HG03457 (cell line): ENCODE results near the gene TRNT1.
A peak's percentile ranks its signal among the peaks of the same experiment; 100 is the strongest.

Source experiments
- ATAC-seq: cut with Tn5 transposase; IDR thresholded peaks from one replicate; pipeline ENCODE4 v1.9.1; 2021; ENCODE audit warnings: moderate number of reproducible peaks; ENCODE audit not compliant: unreplicated experiment

The TRNT1 gene

DNA sequence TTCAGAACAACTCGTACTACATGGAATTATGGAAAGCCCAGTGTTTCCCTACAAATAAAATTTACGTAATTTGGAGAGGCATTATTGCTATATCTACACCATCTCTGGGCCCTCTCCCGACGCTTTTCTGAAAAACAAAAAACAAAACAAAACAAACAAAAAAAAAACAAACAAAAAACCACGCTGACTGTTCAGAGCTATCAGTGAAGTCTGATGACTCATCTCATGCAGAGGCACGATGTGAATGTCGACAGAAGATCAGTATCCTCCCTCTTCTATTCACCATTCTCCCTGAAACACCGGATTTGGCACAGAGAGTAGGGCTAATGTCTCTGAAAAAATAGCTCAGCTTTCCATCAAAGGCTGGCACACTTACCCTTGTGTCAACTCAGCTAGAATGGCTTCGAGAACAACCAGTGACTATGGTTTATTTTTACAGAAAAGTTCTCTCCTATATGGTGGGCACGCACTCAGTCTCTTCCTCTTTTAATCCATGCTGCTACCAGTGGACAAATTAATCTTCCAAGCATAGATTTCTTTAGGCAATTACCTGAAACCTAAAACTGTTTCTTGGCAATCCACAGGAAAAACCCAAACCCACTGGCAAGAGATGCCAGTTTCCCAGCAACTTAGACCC, 51.2 kb downstream of the TRNT1 start:
- ATAC-seq = no peak

DNA sequence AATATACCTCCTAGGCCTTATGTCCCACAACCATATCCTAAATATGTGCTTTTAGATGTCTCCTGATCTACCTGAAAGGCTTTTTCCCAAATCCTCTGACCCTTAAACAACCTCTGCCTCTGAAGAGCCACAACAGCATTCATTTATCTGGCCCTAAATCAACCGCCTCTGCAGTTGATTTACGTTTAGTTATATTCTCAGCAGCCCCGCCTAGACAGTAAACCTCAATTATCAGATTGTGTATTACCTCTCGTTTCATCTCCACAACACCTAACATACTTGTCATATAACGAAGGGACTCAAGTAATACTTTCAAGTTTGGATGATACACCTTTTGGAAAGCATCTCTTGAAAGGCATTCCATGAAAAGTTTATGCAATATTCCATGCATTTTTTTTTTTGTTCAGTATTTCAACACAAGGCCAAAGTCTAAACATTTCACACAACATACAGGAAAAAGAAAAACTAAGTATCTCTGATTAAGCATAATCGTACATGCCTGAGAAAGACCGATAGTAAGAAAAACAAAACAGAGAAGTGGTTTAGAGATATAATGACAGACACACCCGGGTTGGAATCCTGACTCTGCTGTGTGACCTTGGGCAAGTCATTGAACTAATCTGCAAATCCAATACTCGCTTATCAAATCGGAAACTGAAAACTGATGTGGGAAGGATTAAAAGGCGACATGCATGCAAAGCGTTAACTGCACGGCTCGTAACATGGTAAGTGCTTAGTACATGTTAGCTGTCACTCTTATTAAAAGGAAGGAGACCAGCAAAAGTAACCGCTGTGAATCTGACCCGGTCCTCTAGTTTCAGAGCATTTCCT, 52.0 kb downstream of the TRNT1 start:
- ATAC-seq = peak; percentile 2

DNA sequence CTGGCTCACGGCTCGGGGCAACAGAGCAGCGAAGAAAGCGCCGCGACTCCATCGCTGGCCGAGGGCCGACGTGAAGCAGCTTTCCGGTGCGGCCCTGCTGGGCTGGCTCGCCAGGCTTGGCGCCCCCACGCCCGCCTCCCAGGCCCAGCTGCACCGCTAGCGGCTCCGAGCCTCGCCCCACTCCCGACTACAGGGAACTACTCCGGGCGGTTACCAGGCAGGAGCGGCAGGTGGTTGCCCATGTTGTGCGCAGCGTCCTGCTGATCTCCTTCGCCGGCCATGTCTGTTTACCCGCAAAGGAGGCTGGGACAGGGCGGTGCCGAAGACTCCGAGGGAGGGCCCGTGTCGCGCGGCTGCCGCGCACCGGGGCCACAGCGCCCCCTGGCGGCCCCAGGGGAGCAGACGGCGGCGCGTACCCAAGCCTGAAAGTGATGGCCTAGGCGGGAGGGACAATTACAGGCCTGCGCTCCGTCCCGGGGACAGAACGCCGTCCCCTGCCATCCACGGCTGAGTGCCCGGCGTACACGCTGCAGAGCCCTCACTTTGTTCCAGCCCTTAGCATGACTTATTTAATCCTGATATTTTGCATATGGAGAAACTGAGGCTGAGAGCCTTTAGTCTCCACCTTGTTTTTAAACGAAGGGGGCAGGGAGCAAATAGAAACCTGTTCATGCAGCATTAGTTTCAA, 52.8 kb downstream of the TRNT1 start, which contains the start of gene CRBN:
Gene CRBN, minus strand, starts transcription at position 285 of the 688 bp plus-strand sequence. Its CDS starts 4 bp downstream, at position 281.
- peak; percentile 99 for ATAC-seq

DNA sequence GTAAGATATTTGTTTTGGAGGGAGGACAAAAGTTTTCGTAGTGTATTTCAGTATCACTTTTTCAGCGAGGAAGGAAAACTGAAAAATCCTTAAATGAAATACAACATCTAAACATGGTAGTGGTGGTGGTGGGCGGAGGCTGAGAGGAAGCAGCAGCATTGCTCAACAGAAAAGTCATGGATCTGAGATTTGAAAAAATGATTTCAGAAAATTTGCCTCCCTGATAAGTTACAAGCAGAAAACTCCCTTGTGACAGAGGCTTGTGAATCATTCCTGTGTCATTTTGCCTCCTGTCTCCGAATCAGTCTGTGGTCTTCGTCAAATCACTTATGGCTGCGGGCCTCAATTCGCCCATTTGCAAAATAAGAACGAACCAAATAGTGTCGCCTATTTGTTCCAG, 53.7 kb downstream of the TRNT1 start:
- no peak for ATAC-seq

DNA sequence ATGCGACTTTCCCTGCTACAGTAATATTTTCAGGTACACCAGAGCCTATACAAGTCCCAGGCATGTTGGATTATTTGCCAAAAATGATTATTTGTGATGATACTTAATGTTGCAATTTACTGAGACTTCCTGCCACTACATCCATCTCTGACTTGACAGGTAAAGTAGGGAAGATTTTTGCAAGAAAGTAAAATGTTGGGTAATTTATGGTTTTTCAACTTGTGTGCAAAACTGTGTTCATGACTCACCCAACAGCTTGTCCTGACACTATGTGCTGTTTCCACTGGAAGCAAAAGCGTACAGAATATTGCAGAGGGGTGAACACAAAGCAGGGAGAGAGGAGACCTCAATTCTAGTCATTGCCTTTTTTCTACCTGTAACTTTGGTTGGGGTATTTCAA, 58.1 kb downstream of the TRNT1 start:
- no peak for ATAC-seq

DNA sequence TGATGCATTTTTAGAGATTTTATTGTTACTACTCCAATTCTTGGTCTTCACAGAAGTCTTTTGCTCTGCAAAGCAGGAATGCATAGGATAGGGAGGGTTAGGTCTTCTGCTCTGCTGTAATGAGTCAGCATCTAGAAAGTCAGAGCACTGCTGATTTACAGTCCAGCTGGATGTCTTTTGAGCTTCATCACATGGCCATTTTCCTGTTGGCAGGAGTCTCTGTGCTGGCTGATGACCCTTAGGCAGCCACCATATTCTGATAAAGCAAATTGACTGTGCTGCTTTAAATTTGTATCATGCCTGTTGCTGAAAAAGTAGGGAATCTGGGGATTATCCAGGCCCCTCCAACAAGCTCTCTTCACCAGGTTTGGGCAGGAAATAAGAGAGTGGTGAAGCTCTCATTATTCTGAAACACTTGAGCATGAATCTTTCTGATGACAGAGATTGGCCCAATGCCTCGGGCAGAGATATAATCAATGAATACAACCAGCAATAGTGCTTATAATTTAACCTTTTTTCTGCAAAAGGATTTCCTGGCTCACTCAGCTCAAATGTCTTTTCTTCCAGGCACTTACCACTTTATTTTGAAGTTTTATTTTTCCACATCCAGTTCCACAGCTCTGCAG, 62.5 kb downstream of the TRNT1 start:
- ATAC-seq = no peak

DNA sequence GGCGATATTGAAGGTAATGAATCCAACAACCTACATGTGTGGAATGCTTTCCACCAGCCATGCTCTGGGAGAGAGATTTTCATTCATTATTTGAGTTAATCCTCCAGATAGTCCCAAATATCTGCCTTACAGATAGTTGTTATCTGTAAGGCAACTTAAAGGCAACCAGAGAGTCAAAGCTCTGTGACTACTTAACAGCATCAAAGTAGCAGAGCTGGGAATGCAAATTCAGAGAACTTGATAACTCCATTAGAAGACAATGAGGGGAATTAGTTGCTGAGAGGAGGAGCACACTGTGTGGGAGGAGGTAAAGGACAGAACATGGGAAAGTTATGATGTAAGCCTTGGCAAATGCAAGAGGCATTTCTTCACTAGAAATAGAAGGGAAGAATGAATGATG, 63.2 kb downstream of the TRNT1 start:
- ATAC-seq = no peak

DNA sequence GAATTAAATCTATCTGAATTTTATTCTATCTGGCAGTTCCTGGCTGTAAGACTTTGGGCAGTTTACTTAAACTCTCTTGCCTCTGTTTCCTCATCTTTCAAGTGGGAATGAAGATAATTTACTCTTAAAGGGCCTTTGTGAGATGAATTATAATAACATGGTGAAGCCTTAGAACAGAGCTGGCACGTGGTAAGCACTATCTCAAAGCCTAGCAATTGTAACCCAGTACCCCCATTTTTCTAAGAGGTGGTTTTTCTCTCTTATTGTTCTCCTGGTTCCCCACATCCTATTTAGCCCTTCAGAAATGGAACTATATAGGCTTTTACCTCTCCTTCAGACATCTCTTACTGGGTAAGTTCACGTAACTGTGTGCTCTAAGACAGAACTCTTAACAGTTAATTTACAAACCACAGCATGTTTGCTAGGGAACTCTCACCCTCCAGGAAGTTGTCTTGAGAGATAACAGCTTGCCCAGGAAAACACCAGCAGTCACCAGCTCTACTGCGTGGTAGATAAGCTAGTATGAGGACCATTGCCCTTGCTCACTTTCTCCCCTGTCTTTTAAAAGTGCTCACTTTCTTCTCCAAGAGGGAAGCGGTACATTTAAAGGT, 65.0 kb downstream of the TRNT1 start:
- no peak for ATAC-seq

- ATAC-seq = no peak
Observed at GRCh38 chr3:3192286-3192675, 65.5 kb downstream of the TRNT1 start.

DNA sequence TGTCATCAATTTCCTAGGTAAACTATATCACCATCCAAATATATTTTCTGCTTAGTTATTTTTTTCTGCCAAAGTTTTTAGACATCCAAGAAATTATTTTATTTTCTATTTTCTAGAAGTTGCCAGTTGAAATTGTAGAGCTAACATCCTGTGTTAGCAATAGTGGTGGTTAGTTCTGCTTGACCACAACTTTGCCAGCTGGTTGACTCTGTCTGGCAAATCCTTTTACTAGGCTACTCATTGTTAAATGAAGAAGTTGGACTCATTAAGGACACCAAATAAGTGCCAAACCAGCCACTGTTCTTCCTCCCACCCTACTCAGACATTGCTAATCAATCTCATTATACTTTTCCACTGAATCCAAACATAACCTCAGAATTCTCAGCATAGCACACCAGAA, 68.1 kb downstream of the TRNT1 start:
- ATAC-seq = no peak

- ATAC-seq = no peak
Observed at GRCh38 chr3:3196148-3196861, 69.6 kb downstream of the TRNT1 start.
